K562 (cell line): ENCODE measurements around the gene DAB1. TPM values are rescaled to one million over a fixed set of nuclear protein-coding genes. Genes with fewer than 3 reads are reported as not detected.

ENCODE experiments used
- ATAC-seq: fragments of 200-7000 bp; cut with Tn5 transposase; 3 replicates; pipeline ENCODE4 v1.9.1; 2020; ENCODE audit warnings: moderate library complexity
- BruUV-seq: library from RNA; stranded (reverse); fragments of 400-500 nt; replicated peaks from 2 replicates; lab custom pipeline; 2021; lab: Mats Ljungman, UMichigan
- CTCF ChIA-PET: fragments of 300-600 bp; formaldehyde crosslinking; extraction: SDS; loops from one replicate; lab custom pipeline; 2021; ENCODE audit warnings: low intra/inter-chr PET ratio; lab: Yijun Ruan, JAX
- POLR2A ChIA-PET: fragments of 300-600, 350-650 bp; sonication (Branson Sonifier 250); formaldehyde crosslinking; extraction: SDS; loops from one replicate; lab custom pipeline; 2021; ENCODE audit warnings: antibody characterized with exemption, inconsistent platforms; lab: Yijun Ruan, JAX
- DNase-seq, 4 experiments: peaks; one replicate each; pipeline versions ENCODE4 v3.0.0 to v3.0.0-alpha.2; 2011 to 2018; ENCODE audit warnings: low spot score in 3 of 4, mixed read lengths in 3 of 4; ENCODE audit errors: extremely low read depth in 1 of 4
- FAIRE-seq: peaks from 2 replicates; lab custom pipeline; 2011; peaks lifted over from hg19 to GRCh38; lab: Jason Lieb, UNC
- H2AFZ ChIP-seq: 2 replicates; pipeline ENCODE4 v1.6.0; 2011; ENCODE audit warnings: low read depth, low read length, control low read depth, inconsistent platforms
- H3K27ac ChIP-seq: fragments of 200-600 bp; 3 replicates; pipeline ENCODE4 v1.8.0; 2011; ENCODE audit warnings: low read depth, mild to moderate bottlenecking, control low read depth, inconsistent platforms, low read length, moderate library complexity, mixed read lengths; ENCODE audit errors: extremely low read depth
- H3K27me3 ChIP-seq, 2 experiments: fragments of 300-600 bp in 1 of 2; 2 replicates in 1 of 2; 3 replicates in 1 of 2; pipeline versions ENCODE4 v1.6.0 to v1.8.0; 2011; ENCODE audit warnings: inconsistent platforms in 2 of 2, low read length in 2 of 2, mild to moderate bottlenecking in 1 of 2, mixed read lengths in 1 of 2, moderate library complexity in 1 of 2; ENCODE audit not compliant: control insufficient read depth in 2 of 2, insufficient read depth in 2 of 2
- H3K36me3 ChIP-seq: fragments of 300-600 bp; 3 replicates; pipeline ENCODE4 v1.8.0; 2011; ENCODE audit warnings: mild to moderate bottlenecking, low read length, inconsistent platforms; ENCODE audit not compliant: control insufficient read depth, insufficient read depth
- H3K4me1 ChIP-seq, 2 experiments: fragments of 200-600 bp in 1 of 2; replicated peaks in 1 of 2; 2 replicates in 1 of 2; 3 replicates in 1 of 2; pipeline versions ENCODE4 v1.5.1 to v1.8.0; 2011; ENCODE audit warnings: inconsistent platforms in 2 of 2, low read length in 2 of 2, mild to moderate bottlenecking in 1 of 2, mixed read lengths in 1 of 2, moderate library complexity in 1 of 2; ENCODE audit not compliant: control insufficient read depth in 2 of 2, insufficient read depth in 2 of 2
- H3K4me2 ChIP-seq: 2 replicates; pipeline ENCODE4 v1.6.1; 2011; ENCODE audit warnings: low read length, control low read depth, inconsistent platforms, mixed read lengths; ENCODE audit not compliant: insufficient read depth
- H3K4me3 ChIP-seq: fragments of 200-600 bp; sonication (generic), shearing (Covaris generic); 2 replicates; pipeline ENCODE4 v1.5.1; 2016; ENCODE audit warnings: control low read depth, inconsistent platforms
- H3K79me2 ChIP-seq: fragments of 200-600 bp; 3 replicates; pipeline ENCODE4 v1.8.0; 2011; ENCODE audit warnings: low read length, inconsistent platforms; ENCODE audit not compliant: control insufficient read depth, insufficient read depth
- H3K9ac ChIP-seq, 2 experiments: 2 replicates each; pipeline versions ENCODE4 v1.6.0 to v1.6.1; 2011; ENCODE audit warnings: low read depth in 2 of 2, low read length in 2 of 2, control low read depth in 1 of 2, inconsistent platforms in 1 of 2, mild to moderate bottlenecking in 1 of 2, mixed read lengths in 1 of 2; ENCODE audit not compliant: insufficient read depth in 1 of 2
- H3K9me1 ChIP-seq: one replicate; pipeline ENCODE4 v1.6.0; 2011; ENCODE audit warnings: inconsistent platforms, mild to moderate bottlenecking, low read length, moderate library complexity; ENCODE audit not compliant: control insufficient read depth, insufficient read depth
- H3K9me3 ChIP-seq: replicated peaks from 2 replicates; pipeline ENCODE4 v1.5.1; 2011; ENCODE audit warnings: low read depth, low read length, inconsistent platforms; ENCODE audit not compliant: control insufficient read depth, insufficient read depth
- H4K20me1 ChIP-seq: replicated peaks from 2 replicates; pipeline ENCODE4 v1.6.1; 2011; ENCODE audit warnings: low read length, inconsistent platforms, mixed read lengths; ENCODE audit not compliant: control insufficient read depth, insufficient read depth
- CBX2 ChIP-seq: fragments of 200-600 bp; sonication (generic); IDR thresholded peaks from one replicate; pipeline ENCODE4 v1.6.1; 2012; ENCODE audit warnings: mild to moderate bottlenecking, low read length, inconsistent platforms; ENCODE audit not compliant: insufficient read depth, poor library complexity, severe bottlenecking
- ESRRA ChIP-seq: fragments of 450-650 bp; IDR thresholded peaks from 2 replicates; pipeline ENCODE4 v1.6.1; 2014; ENCODE audit warnings: low read depth, mild to moderate bottlenecking, moderate library complexity, borderline replicate concordance
- NKRF ChIP-seq: fragments of 450-650 bp; IDR thresholded peaks from 2 replicates; pipeline ENCODE4 v1.6.1; 2016; ENCODE audit warnings: borderline replicate concordance
- PHF20 ChIP-seq: fragments of 450-650 bp; IDR thresholded peaks from 2 replicates; pipeline ENCODE4 v1.6.1; 2018; ENCODE audit not compliant: partially characterized antibody
- RBM39 ChIP-seq: fragments of 200-400 bp; formaldehyde crosslinking; optimal IDR thresholded peaks from 2 replicates; pipeline ENCODE3; 2018; ENCODE audit warnings: low read depth, low read length
- STAT6 ChIP-seq: sonication (generic); formaldehyde crosslinking; IDR thresholded peaks from 2 replicates; pipeline ENCODE4 v1.8.1; 2023; ENCODE audit warnings: mild to moderate bottlenecking, missing genetic modification reagents
- ZEB2 ChIP-seq: fragments of 450-650 bp; IDR thresholded peaks from 2 replicates; pipeline ENCODE4 v1.6.1; 2016
- ZNF263 ChIP-seq: sonication (generic); formaldehyde crosslinking; IDR thresholded peaks from 2 replicates; pipeline ENCODE4 v1.8.0; 2022; ENCODE audit warnings: mild to moderate bottlenecking, missing genetic modification reagents, borderline replicate concordance
- ZNF280B ChIP-seq: fragments of 250-450 bp; sonication (Bioruptor Pico); IDR thresholded peaks from 2 replicates; pipeline ENCODE4 v1.5.1; 2021; ENCODE audit warnings: mild to moderate bottlenecking
- ZNF695 ChIP-seq: fragments of 450-650 bp; formaldehyde crosslinking; IDR thresholded peaks from 2 replicates; pipeline ENCODE4 v1.4.0; 2020; ENCODE audit warnings: mild to moderate bottlenecking, moderate library complexity
- WGBS: fragments of 100-300 bp; shearing (Covaris generic); methylation state at CpG from one replicate; pipeline ENCODE4 v1.1.6; 2016; ENCODE audit warnings: low coverage, mixed read lengths; ENCODE audit not compliant: insufficient coverage; ENCODE audit errors: missing lambda C conversion rate; 5-methylcytosine and 5-hydroxymethylcytosine counted together
- in situ Hi-C: fragments of 300-500 bp; cut with MboI; formaldehyde crosslinking; loops from 4 replicates; pipeline ENCODE4 v1.15.0; 2018; ENCODE audit warnings: inconsistent platforms, mixed read lengths
- intact Hi-C: fragments of 100-400 bp; cut with micrococcal nuclease; formaldehyde crosslinking; loops from 2 replicates; pipeline ENCODE4 v1.14.2; 2022
- polyA plus RNA-seq, 8 experiments: library from polyadenylated mRNA; depleted of rRNA in 4 of 8; stranded (reverse) in 5 of 8; unstranded in 3 of 8; fragments of >200 nt; fragmentation: Nextera tagmentation in 2 of 8; fragmentation: Illumina TruSeq in 1 of 8; extraction: Ambion mirVana in 2 of 8; extraction: Trizol in 1 of 8; gene quantifications; 2 replicates each; pipeline versions ENCODE4 v1.2.1 to v1.2.3, GENCODE V29; 2011 to 2014; ENCODE audit warnings: inconsistent platforms in 1 of 8, missing spikeins in 1 of 8
- total RNA-seq, 7 experiments: library from RNA; depleted of rRNA in 6 of 7; stranded (reverse); fragments of >200 nt in 6 of 7; fragmentation: Illumina TruSeq in 2 of 7; extraction: Trizol in 2 of 7; gene quantifications; 2 replicates each; pipeline versions ENCODE4 v1.2.1 to v1.2.3, GENCODE V29; 2011 to 2021; ENCODE audit warnings: low replicate concordance in 1 of 7
- TF ChIP-seq, protein P1 (sequence below), 2 experiments: fragments of 450-650 bp; IDR thresholded peaks; 2 replicates each; pipeline ENCODE4 v1.6.1; 2018; ENCODE audit warnings: mild to moderate bottlenecking in 2 of 2, low read depth in 1 of 2; ENCODE audit not compliant: partially characterized antibody in 2 of 2

DAB1 gene
- total and polyA plus RNA-seq, 9 of the 15 experiments (the other 6 are each of a cell fraction or from before 2014, with no cell fraction given): not detected

DNA sequence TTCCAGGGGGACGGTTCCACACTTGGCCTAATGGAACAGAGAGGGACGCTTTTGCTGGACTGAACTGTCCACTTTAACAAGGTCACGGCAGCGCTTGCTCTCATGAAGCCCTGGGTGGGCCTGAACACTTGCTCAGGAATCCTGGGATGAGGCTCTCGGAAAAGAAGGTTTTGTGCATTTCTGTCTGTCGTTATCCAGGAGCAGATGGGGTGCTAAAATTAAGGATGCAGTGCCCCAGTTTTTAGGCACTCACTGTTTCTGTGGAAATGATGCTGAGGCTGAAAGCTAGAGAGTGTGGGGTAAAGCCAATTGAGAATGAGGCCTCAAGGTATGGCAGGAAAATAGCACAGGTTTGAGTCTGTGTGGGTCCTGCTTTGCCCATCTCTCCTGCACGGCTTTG is 111.0 kb downstream of the DAB1 start (continued):
- TF ChIP-seq NKRF: no peak

- CTCF ChIA-PET: no interaction called here
- DNase-seq: no peak
- BruUV-seq: no TSS peak
- no peak for TF ChIP-seq STAT6 (CRISPR knock-in tag)
- TF ChIP-seq ESRRA: no peak
- no peak for TF ChIP-seq ZNF280B (CRISPR knock-in tag)
- TF ChIP-seq ZEB2: no peak
- TF ChIP-seq CBX2: no peak
- TF ChIP-seq ZNF695 (CRISPR knock-in tag): no peak
- no peak for TF ChIP-seq PHF20
- TF ChIP-seq, protein P1, sequence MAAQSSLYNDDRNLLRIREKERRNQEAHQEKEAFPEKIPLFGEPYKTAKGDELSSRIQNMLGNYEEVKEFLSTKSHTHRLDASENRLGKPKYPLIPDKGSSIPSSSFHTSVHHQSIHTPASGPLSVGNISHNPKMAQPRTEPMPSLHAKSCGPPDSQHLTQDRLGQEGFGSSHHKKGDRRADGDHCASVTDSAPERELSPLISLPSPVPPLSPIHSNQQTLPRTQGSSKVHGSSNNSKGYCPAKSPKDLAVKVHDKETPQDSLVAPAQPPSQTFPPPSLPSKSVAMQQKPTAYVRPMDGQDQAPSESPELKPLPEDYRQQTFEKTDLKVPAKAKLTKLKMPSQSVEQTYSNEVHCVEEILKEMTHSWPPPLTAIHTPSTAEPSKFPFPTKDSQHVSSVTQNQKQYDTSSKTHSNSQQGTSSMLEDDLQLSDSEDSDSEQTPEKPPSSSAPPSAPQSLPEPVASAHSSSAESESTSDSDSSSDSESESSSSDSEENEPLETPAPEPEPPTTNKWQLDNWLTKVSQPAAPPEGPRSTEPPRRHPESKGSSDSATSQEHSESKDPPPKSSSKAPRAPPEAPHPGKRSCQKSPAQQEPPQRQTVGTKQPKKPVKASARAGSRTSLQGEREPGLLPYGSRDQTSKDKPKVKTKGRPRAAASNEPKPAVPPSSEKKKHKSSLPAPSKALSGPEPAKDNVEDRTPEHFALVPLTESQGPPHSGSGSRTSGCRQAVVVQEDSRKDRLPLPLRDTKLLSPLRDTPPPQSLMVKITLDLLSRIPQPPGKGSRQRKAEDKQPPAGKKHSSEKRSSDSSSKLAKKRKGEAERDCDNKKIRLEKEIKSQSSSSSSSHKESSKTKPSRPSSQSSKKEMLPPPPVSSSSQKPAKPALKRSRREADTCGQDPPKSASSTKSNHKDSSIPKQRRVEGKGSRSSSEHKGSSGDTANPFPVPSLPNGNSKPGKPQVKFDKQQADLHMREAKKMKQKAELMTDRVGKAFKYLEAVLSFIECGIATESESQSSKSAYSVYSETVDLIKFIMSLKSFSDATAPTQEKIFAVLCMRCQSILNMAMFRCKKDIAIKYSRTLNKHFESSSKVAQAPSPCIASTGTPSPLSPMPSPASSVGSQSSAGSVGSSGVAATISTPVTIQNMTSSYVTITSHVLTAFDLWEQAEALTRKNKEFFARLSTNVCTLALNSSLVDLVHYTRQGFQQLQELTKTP (IDR thresholded peaks at IDR 0.05; ENCODE audit: low read depth in 1 of 2, partially characterized antibody in 2 of 2): no peak
- no peak for TF ChIP-seq RBM39
- TF ChIP-seq ZNF263: no peak
These were observed 112.4 kb downstream of the DAB1 start for GRCh38 chr1:57311411-57311810.

More at GRCh38 chr1:57311411-57311810, 112.4 kb downstream of the DAB1 start:
- Histone ChIP-seq H3K4me1 (no peaks in the 10 kb centered on the region), H4K20me1 (no peaks in the 10 kb centered on the region), H3K79me2 (no peaks in the 10 kb centered on the region), H3K9ac (no peak overlapping the region), H3K9me1 (no peaks in the 10 kb centered on the region), H3K4me2 (no peak overlapping the region), H3K4me3 (no peak overlapping the region), H3K27me3 (peaks cover 2 to 6% of the 10 kb centered on the region in 2 experiments; a peak in 2 of 5 replicates), H3K9me3 (no peaks in the 10 kb centered on the region), H2AFZ (no peak overlapping the region), H3K27ac (no peak overlapping the region), H3K36me3 (no peaks in the 10 kb centered on the region)
- 0% methylated on average over 1 of the region's 1 CpG for WGBS
- FAIRE-seq (no peak), ATAC-seq (no peak)
- in situ Hi-C loops (no loop called here), intact Hi-C loops (no loop called here)
- POLR2A ChIA-PET: no interaction called here
